H9 (cell line): ENCODE results near the gene SPDYE4. TPM values are rescaled to one million over a fixed set of nuclear protein-coding genes. Genes with fewer than 3 reads are reported as not detected.

Source experiments
- DNase-seq: peaks from one replicate; pipeline ENCODE4 v3.0.0-alpha.2; 2017
- H2AFZ ChIP-seq: one replicate; pipeline ENCODE4 v1.6.1; 2013; ENCODE audit warnings: mild to moderate bottlenecking, low read length, control low read depth, moderate library complexity
- H2AK5ac ChIP-seq: 2 replicates; pipeline ENCODE4 v1.6.1; 2013; ENCODE audit warnings: low read length, control low read depth, mixed read lengths; ENCODE audit not compliant: insufficient read length
- H2BK120ac ChIP-seq: one replicate; pipeline ENCODE4 v1.6.1; 2013; ENCODE audit warnings: low read depth, mild to moderate bottlenecking, low read length, control low read depth, inconsistent platforms; ENCODE audit not compliant: poor library complexity, severe bottlenecking
- H2BK12ac ChIP-seq: 2 replicates; pipeline ENCODE4 v1.6.1; 2013; ENCODE audit warnings: low read length, control low read depth, mixed read lengths, low read depth; ENCODE audit not compliant: insufficient read length
- H2BK15ac ChIP-seq: 2 replicates; pipeline ENCODE4 v1.6.1; 2013; ENCODE audit warnings: low read depth, low read length, control low read depth
- H2BK20ac ChIP-seq: one replicate; pipeline ENCODE4 v1.6.1; 2013; ENCODE audit warnings: low read depth, mild to moderate bottlenecking, low read length, control low read depth, inconsistent platforms; ENCODE audit not compliant: poor library complexity, severe bottlenecking
- H2BK5ac ChIP-seq: 2 replicates; pipeline ENCODE4 v1.6.1; 2013; ENCODE audit warnings: low read length, control low read depth, mixed read lengths; ENCODE audit not compliant: insufficient read length
- H3K14ac ChIP-seq: 2 replicates; pipeline ENCODE4 v1.6.1; 2013; ENCODE audit warnings: low read length, control low read depth; ENCODE audit not compliant: insufficient read depth
- H3K18ac ChIP-seq: 2 replicates; pipeline ENCODE4 v1.6.1; 2013; ENCODE audit warnings: low read depth, mild to moderate bottlenecking, mixed read lengths, low read length, control low read depth; ENCODE audit not compliant: insufficient read length
- H3K23ac ChIP-seq: 2 replicates; pipeline ENCODE4 v1.6.1; 2013; ENCODE audit warnings: low read length, control low read depth, mixed read lengths, low read depth; ENCODE audit not compliant: insufficient read length
- H3K23me2 ChIP-seq: 2 replicates; pipeline ENCODE4 v1.6.1; 2013; ENCODE audit warnings: low read depth, mild to moderate bottlenecking, mixed read lengths, low read length, control low read depth; ENCODE audit not compliant: insufficient read length, poor library complexity, severe bottlenecking
- H3K27ac ChIP-seq: 2 replicates; pipeline ENCODE4 v1.5.1; 2013; ENCODE audit warnings: low read length, control low read depth, mixed read lengths, low read depth; ENCODE audit not compliant: insufficient read length
- H3K27me3 ChIP-seq: 2 replicates; pipeline ENCODE4 v1.6.1; 2013; ENCODE audit warnings: low read length, control low read depth, inconsistent platforms; ENCODE audit not compliant: insufficient read depth
- H3K4ac ChIP-seq: 2 replicates; pipeline ENCODE4 v1.6.1; 2013; ENCODE audit warnings: low read depth, mild to moderate bottlenecking, control low read depth, inconsistent platforms, low read length, moderate library complexity
- H3K4me1 ChIP-seq: 2 replicates; pipeline ENCODE4 v1.6.1; 2013; ENCODE audit warnings: low read length, control low read depth, inconsistent platforms; ENCODE audit not compliant: insufficient read depth
- H3K4me2 ChIP-seq: 2 replicates; pipeline ENCODE4 v1.6.1; 2013; ENCODE audit warnings: low read length, control low read depth, mixed read lengths; ENCODE audit not compliant: insufficient read length, insufficient read depth
- H3K56ac ChIP-seq: 2 replicates; pipeline ENCODE4 v1.6.1; 2013; ENCODE audit warnings: low read depth, mild to moderate bottlenecking, mixed read lengths, low read length, control low read depth; ENCODE audit not compliant: insufficient read length
- H3K79me1 ChIP-seq: 2 replicates; pipeline ENCODE4 v1.6.1; 2013; ENCODE audit warnings: low read depth, mild to moderate bottlenecking, moderate library complexity, low read length, control low read depth, inconsistent platforms; ENCODE audit not compliant: insufficient read depth, poor library complexity, severe bottlenecking
- H3K79me2 ChIP-seq: 2 replicates; pipeline ENCODE4 v1.6.1; 2013; ENCODE audit warnings: low read length, control low read depth, inconsistent platforms; ENCODE audit not compliant: insufficient read depth
- H3K9ac ChIP-seq: 2 replicates; pipeline ENCODE4 v1.6.1; 2013; ENCODE audit warnings: low read length, control low read depth, mixed read lengths; ENCODE audit not compliant: insufficient read length; ENCODE audit errors: extremely low read depth
- H3K9me3 ChIP-seq: one replicate; pipeline ENCODE4 v1.6.1; 2013; ENCODE audit warnings: low read depth, low read length, inconsistent platforms; ENCODE audit not compliant: control insufficient read depth
- H3T11ph ChIP-seq: one replicate; pipeline ENCODE4 v1.6.1; 2013; ENCODE audit warnings: mild to moderate bottlenecking, low read length, control low read depth, inconsistent platforms
- H4K20me1 ChIP-seq: one replicate; pipeline ENCODE4 v1.6.1; 2013; ENCODE audit not compliant: control insufficient read depth, insufficient read length, insufficient read depth
- H4K5ac ChIP-seq: 2 replicates; pipeline ENCODE4 v1.6.1; 2013; ENCODE audit warnings: low read depth, mild to moderate bottlenecking, mixed read lengths, low read length, control low read depth; ENCODE audit not compliant: insufficient read length
- H4K8ac ChIP-seq: replicated peaks from 2 replicates; pipeline ENCODE4 v1.6.1; 2013; ENCODE audit warnings: low read length, control low read depth, mixed read lengths, low read depth; ENCODE audit not compliant: insufficient read length
- H4K91ac ChIP-seq: 2 replicates; pipeline ENCODE4 v1.6.1; 2013; ENCODE audit warnings: low read depth, mild to moderate bottlenecking, moderate library complexity, mixed read lengths, low read length, control low read depth; ENCODE audit not compliant: insufficient read length
- H3K27ac Mint-ChIP-seq, 3 experiments: 2 replicates in 2 of 3; 3 replicates in 1 of 3; pipeline ENCODE4 v1.8.0; 2020 to 2021; ENCODE audit warnings: mixed read lengths in 3 of 3, mild to moderate bottlenecking in 1 of 3, moderate library complexity in 1 of 3
- H3K27me3 Mint-ChIP-seq: 2 replicates; pipeline ENCODE4 v1.8.0; 2021; ENCODE audit warnings: low read depth, mild to moderate bottlenecking, moderate library complexity, mixed read lengths
- H3K36me3 Mint-ChIP-seq, 3 experiments: 2 replicates in 2 of 3; 3 replicates in 1 of 3; pipeline ENCODE4 v1.8.0; 2020 to 2021; ENCODE audit warnings: low read depth in 3 of 3, mixed read lengths in 3 of 3; ENCODE audit not compliant: insufficient read depth in 1 of 3
- H3K4me1 Mint-ChIP-seq, 2 experiments: 2 replicates each; pipeline ENCODE4 v1.8.0; 2020; ENCODE audit warnings: mixed read lengths in 2 of 2
- H3K4me3 Mint-ChIP-seq, 2 experiments: 2 replicates in 1 of 2; 3 replicates in 1 of 2; pipeline ENCODE4 v1.8.0; 2020 to 2021; ENCODE audit warnings: mild to moderate bottlenecking in 2 of 2, mixed read lengths in 2 of 2, moderate library complexity in 1 of 2
- H3K9me3 Mint-ChIP-seq, 2 experiments: 2 replicates in 1 of 2; 3 replicates in 1 of 2; pipeline ENCODE4 v1.8.0; 2020; ENCODE audit warnings: mild to moderate bottlenecking in 2 of 2, mixed read lengths in 2 of 2, moderate library complexity in 1 of 2
- CTCF ChIP-seq: fragments of 200-600 bp; sonication (generic); conservative IDR thresholded peaks from 3 replicates; pipeline ENCODE4 v1.8.0; 2021; ENCODE audit warnings: antibody characterized with exemption, mild to moderate bottlenecking
- WGBS: extraction: QIAGEN DNeasy Blood & Tissue Kit; methylation state at CpG from one replicate; pipeline ENCODE4 v1.1.7; 2013; ENCODE audit warnings: missing lambda C conversion rate, low lambda C conversion rate, mixed read lengths; ENCODE audit not compliant: insufficient read length; ENCODE audit errors: extremely low coverage; 5-methylcytosine and 5-hydroxymethylcytosine counted together
- total RNA-seq: library from RNA; stranded (reverse); gene quantifications from 2 replicates; pipeline ENCODE4 v1.2.1, GENCODE V29; 2021

SPDYE4 gene
- total RNA-seq, 1 experiment from 2014 or later = not detected

GRCh38 chr17:8708025-8708461 lies 50.3 kb downstream of the SPDYE4 start:
- Histone ChIP-seq H3K56ac (no peak overlapping the region), H3K4me2 (no peak overlapping the region), H2BK120ac (no peak overlapping the region), H4K91ac (no peak overlapping the region), H4K20me1 (no peaks in the 10 kb centered on the region), H3K14ac (no peak overlapping the region), H3K23ac (no peak overlapping the region), H2BK5ac (no peak overlapping the region), H4K8ac (no peak overlapping the region), H3K23me2 (no peaks in the 10 kb centered on the region), H3K79me1 (no peaks in the 10 kb centered on the region), H3K18ac (no peak overlapping the region), H3K79me2 (no peaks in the 10 kb centered on the region), H3K9me3 (peaks cover 6% of the 10 kb centered on the region), H2BK15ac (no peak overlapping the region), H3K27me3 (no peaks in the 10 kb centered on the region), H4K5ac (no peak overlapping the region), H3K27ac (no peak overlapping the region), H2AFZ (no peak overlapping the region), H2AK5ac (no peak overlapping the region), H2BK20ac (no peak overlapping the region), H2BK12ac (no peak overlapping the region), H3K4ac (no peak overlapping the region), H3K9ac (no peak overlapping the region), H3T11ph (no peak overlapping the region), H3K4me1 (no peaks in the 10 kb centered on the region)
- peaks cover 2 to 10% of the 10 kb centered on the region in 2 experiments; a peak in 3 of 4 replicates for H3K4me1 Mint-ChIP-seq
- H3K36me3 Mint-ChIP-seq = peaks cover 0 to 5% (median 0%) of the 10 kb centered on the region in 3 experiments; a peak in 3 of 7 replicates
- peaks cover 8 to 9% of the 10 kb centered on the region in 2 experiments for H3K9me3 Mint-ChIP-seq
- peaks cover 10% of the 10 kb centered on the region for H3K27me3 Mint-ChIP-seq
- no CpG with 5 or more reads among the region's 5 CpGs for WGBS
- no peak for DNase-seq
- no peak for TF ChIP-seq CTCF
- H3K27ac Mint-ChIP-seq = no peak overlapping the region
- H3K4me3 Mint-ChIP-seq = no peak overlapping the region
